Endothelial cell of umbilical vein (primary cell): ENCODE data around the gene LIMCH1.

Experiments used
- POLR2AphosphoS5 ChIP-seq: IDR thresholded peaks from 2 replicates; pipeline ENCODE4 v1.6.1; 2012; ENCODE audit warnings: low read depth, mild to moderate bottlenecking, control low read depth, low read length, moderate library complexity; ENCODE audit not compliant: insufficient read depth
- TF ChIP-seq, protein P1 (sequence below), 2 donors: IDR thresholded peaks; 1 replicate in 1 of 2; 2 replicates in 1 of 2; pipeline ENCODE4 v1.5.1; 2011; ENCODE audit warnings: low read length in 2 of 2, mild to moderate bottlenecking in 2 of 2, moderate library complexity in 2 of 2, control low read depth in 1 of 2, inconsistent platforms in 1 of 2, low read depth in 1 of 2; ENCODE audit not compliant: insufficient read depth in 1 of 2; ENCODE audit errors: extremely low read depth in 1 of 2

DNA sequence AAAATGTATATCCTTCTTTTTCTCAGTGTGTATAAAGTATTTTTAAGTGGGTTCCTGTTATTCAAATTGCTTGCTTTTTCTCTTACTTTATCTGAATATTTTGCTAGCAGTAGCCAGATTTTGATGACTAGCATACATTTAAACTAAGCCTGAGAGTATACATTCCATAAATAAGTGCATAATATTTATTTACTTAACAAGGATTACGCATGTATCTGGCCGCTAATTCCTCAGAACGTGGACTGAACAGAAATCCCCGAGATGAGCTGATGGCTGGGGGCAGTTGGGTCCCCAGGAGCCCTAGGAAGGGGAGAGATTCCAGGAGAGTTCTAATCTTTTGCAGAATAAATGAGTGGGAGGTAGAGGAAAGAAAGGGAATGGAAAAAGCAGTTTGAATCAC lies 119.6 kb downstream of the LIMCH1 start:
- TF ChIP-seq POLR2AphosphoS5 = no peak
- TF ChIP-seq, protein P1, sequence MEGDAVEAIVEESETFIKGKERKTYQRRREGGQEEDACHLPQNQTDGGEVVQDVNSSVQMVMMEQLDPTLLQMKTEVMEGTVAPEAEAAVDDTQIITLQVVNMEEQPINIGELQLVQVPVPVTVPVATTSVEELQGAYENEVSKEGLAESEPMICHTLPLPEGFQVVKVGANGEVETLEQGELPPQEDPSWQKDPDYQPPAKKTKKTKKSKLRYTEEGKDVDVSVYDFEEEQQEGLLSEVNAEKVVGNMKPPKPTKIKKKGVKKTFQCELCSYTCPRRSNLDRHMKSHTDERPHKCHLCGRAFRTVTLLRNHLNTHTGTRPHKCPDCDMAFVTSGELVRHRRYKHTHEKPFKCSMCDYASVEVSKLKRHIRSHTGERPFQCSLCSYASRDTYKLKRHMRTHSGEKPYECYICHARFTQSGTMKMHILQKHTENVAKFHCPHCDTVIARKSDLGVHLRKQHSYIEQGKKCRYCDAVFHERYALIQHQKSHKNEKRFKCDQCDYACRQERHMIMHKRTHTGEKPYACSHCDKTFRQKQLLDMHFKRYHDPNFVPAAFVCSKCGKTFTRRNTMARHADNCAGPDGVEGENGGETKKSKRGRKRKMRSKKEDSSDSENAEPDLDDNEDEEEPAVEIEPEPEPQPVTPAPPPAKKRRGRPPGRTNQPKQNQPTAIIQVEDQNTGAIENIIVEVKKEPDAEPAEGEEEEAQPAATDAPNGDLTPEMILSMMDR (IDR thresholded peaks at IDR 0.05; ENCODE audit: extremely low read depth in 1 of 2, insufficient read depth in 1 of 2, low read depth in 1 of 2, low read length in 2 of 2) = no peak
